Measurements from ENCODE around the gene KCNG2.

The KCNG2 gene

GRCh38 chr18:79796016-79796415 lies 1.7 kb upstream of the KCNG2 start:
- no peaks in the 10 kb centered on the region for H3K36me3 ChIP-seq (replicated peaks; ENCODE audit: low read depth, low read length)
- H3K9me3 ChIP-seq (ENCODE audit: insufficient read depth, low read length), result no peaks in the 10 kb centered on the region
- TF ChIP-seq CTCF (IDR thresholded peaks at IDR 0.05; ENCODE audit: low read depth, low read length) (no peak), EZH2phosphoT487 (IDR thresholded peaks at IDR 0.05; ENCODE audit: low read depth) (no peak)
- H2AFZ ChIP-seq (ENCODE audit: low read depth, low read length), result no peak overlapping the region
- no peak overlapping the region for H3K4me3 ChIP-seq (ENCODE audit: low read length)
- H3K27ac ChIP-seq (ENCODE audit: low read length), result no peak overlapping the region
- no peaks in the 10 kb centered on the region for H4K20me1 ChIP-seq (ENCODE audit: insufficient read depth, low read length)
- no peaks in the 10 kb centered on the region for H3K79me2 ChIP-seq (ENCODE audit: low read length)
- peaks cover 8% of the 10 kb centered on the region for H3K27me3 ChIP-seq (ENCODE audit: low read depth, low read length)
- no peak overlapping the region for H3K9ac ChIP-seq (ENCODE audit: low read length)
- peaks cover 31% of the 10 kb centered on the region for H3K4me1 ChIP-seq (ENCODE audit: low read length)
- no peak overlapping the region for H3K4me2 ChIP-seq (ENCODE audit: low read length)

GRCh38 chr18:79796531-79797405 lies 970 bp upstream of the KCNG2 start:
- peaks cover under 1% of the 10 kb centered on the region for H3K27me3 ChIP-seq (ENCODE audit: low read depth, low read length)

GRCh38 chr18:79798346-79798998 lies 734 bp downstream of the KCNG2 start:
- TF ChIP-seq EZH2phosphoT487 (IDR thresholded peaks at IDR 0.05; ENCODE audit: low read depth) (no peak), CTCF (IDR thresholded peaks at IDR 0.05; ENCODE audit: low read depth, low read length) (no peak)
- no peaks in the 10 kb centered on the region for H3K36me3 ChIP-seq (replicated peaks; ENCODE audit: low read depth, low read length)
- H3K4me1 ChIP-seq (ENCODE audit: low read length), result peaks cover 18% of the 10 kb centered on the region
- no peak overlapping the region for H3K4me2 ChIP-seq (ENCODE audit: low read length)
- no peaks in the 10 kb centered on the region for H4K20me1 ChIP-seq (ENCODE audit: insufficient read depth, low read length)
- no peak overlapping the region for H2AFZ ChIP-seq (ENCODE audit: low read depth, low read length)
- no peak overlapping the region for H3K27ac ChIP-seq (ENCODE audit: low read length)
- no peak overlapping the region for H3K9ac ChIP-seq (ENCODE audit: low read length)
- H3K4me3 ChIP-seq (ENCODE audit: low read length), result no peak overlapping the region
- H3K79me2 ChIP-seq (ENCODE audit: low read length), result no peaks in the 10 kb centered on the region
- no peaks in the 10 kb centered on the region for H3K27me3 ChIP-seq (ENCODE audit: low read depth, low read length)
- H3K9me3 ChIP-seq (ENCODE audit: insufficient read depth, low read length), result no peaks in the 10 kb centered on the region

More at GRCh38 chr18:79796531-79797405, 970 bp upstream of the KCNG2 start:
- no peaks in the 10 kb centered on the region for H3K36me3 ChIP-seq (replicated peaks; ENCODE audit: low read depth, low read length)
- H2AFZ ChIP-seq (ENCODE audit: low read depth, low read length), result no peak overlapping the region
- H3K9ac ChIP-seq (ENCODE audit: low read length), result no peak overlapping the region
- TF ChIP-seq EZH2phosphoT487 (IDR thresholded peaks at IDR 0.05; ENCODE audit: low read depth) (no peak), CTCF (IDR thresholded peaks at IDR 0.05; ENCODE audit: low read depth, low read length) (no peak)
- no peaks in the 10 kb centered on the region for H3K79me2 ChIP-seq (ENCODE audit: low read length)
- H3K9me3 ChIP-seq (ENCODE audit: insufficient read depth, low read length), result no peaks in the 10 kb centered on the region
- H3K4me1 ChIP-seq (ENCODE audit: low read length), result peaks cover 31% of the 10 kb centered on the region
- no peak overlapping the region for H3K4me3 ChIP-seq (ENCODE audit: low read length)
- no peak overlapping the region for H3K27ac ChIP-seq (ENCODE audit: low read length)
- no peaks in the 10 kb centered on the region for H4K20me1 ChIP-seq (ENCODE audit: insufficient read depth, low read length)
- H3K4me2 ChIP-seq (ENCODE audit: low read length), result no peak overlapping the region

- no peaks in the 10 kb centered on the region for H4K20me1 ChIP-seq (ENCODE audit: insufficient read depth, low read length)
- no peaks in the 10 kb centered on the region for H3K27me3 ChIP-seq (ENCODE audit: low read depth, low read length)
- peaks cover 18% of the 10 kb centered on the region for H3K4me1 ChIP-seq (ENCODE audit: low read length)
- H3K9ac ChIP-seq (ENCODE audit: low read length), result peak overlapping the region; percentile 43
- TF ChIP-seq CTCF (IDR thresholded peaks at IDR 0.05; ENCODE audit: low read depth, low read length), result no peak
- no peak for TF ChIP-seq EZH2phosphoT487 (IDR thresholded peaks at IDR 0.05; ENCODE audit: low read depth)
- H3K9me3 ChIP-seq (ENCODE audit: insufficient read depth, low read length), result no peaks in the 10 kb centered on the region
- no peaks in the 10 kb centered on the region for H3K36me3 ChIP-seq (replicated peaks; ENCODE audit: low read depth, low read length)
- peak overlapping the region; percentile 69 for H3K4me3 ChIP-seq (ENCODE audit: low read length)
- peak overlapping the region; percentile 85 for H2AFZ ChIP-seq (ENCODE audit: low read depth, low read length)
- peak overlapping the region; percentile 90 for H3K4me2 ChIP-seq (ENCODE audit: low read length)
- H3K27ac ChIP-seq (ENCODE audit: low read length), result no peak overlapping the region
- no peaks in the 10 kb centered on the region for H3K79me2 ChIP-seq (ENCODE audit: low read length)
These were observed 1.2 kb downstream of the KCNG2 start for GRCh38 chr18:79798999-79799370.
